AG09319 (cell line): ENCODE results near the gene FREM2.

Source experiments
- DNase-seq: peaks from one replicate; pipeline ENCODE4 v3.0.0-alpha.2; 2010; ENCODE audit warnings: low read depth; ENCODE audit errors: extremely low read depth
- TF ChIP-seq, protein P1 (sequence below): IDR thresholded peaks from 2 replicates; pipeline ENCODE4 v1.5.1; 2011; ENCODE audit warnings: low read depth, mild to moderate bottlenecking, inconsistent platforms, low read length, moderate library complexity

Gene FREM2

DNA sequence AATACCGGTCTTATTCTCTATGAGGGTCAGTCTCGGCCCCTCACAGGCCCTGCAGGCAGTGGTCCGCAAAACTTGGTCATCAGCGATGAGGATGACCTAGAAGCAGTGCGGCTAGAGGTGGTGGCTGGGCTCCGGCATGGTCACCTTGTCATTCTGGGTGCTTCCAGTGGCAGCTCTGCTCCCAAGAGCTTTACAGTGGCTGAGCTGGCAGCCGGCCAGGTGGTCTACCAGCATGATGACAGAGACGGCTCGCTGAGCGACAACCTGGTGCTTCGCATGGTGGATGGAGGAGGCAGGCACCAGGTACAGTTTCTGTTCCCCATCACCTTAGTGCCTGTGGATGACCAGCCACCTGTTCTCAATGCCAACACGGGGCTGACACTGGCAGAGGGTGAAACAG lies 1.8 kb downstream of the FREM2 start:
- TF ChIP-seq, protein P1, sequence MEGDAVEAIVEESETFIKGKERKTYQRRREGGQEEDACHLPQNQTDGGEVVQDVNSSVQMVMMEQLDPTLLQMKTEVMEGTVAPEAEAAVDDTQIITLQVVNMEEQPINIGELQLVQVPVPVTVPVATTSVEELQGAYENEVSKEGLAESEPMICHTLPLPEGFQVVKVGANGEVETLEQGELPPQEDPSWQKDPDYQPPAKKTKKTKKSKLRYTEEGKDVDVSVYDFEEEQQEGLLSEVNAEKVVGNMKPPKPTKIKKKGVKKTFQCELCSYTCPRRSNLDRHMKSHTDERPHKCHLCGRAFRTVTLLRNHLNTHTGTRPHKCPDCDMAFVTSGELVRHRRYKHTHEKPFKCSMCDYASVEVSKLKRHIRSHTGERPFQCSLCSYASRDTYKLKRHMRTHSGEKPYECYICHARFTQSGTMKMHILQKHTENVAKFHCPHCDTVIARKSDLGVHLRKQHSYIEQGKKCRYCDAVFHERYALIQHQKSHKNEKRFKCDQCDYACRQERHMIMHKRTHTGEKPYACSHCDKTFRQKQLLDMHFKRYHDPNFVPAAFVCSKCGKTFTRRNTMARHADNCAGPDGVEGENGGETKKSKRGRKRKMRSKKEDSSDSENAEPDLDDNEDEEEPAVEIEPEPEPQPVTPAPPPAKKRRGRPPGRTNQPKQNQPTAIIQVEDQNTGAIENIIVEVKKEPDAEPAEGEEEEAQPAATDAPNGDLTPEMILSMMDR: no peak
- no peak for DNase-seq

DNA sequence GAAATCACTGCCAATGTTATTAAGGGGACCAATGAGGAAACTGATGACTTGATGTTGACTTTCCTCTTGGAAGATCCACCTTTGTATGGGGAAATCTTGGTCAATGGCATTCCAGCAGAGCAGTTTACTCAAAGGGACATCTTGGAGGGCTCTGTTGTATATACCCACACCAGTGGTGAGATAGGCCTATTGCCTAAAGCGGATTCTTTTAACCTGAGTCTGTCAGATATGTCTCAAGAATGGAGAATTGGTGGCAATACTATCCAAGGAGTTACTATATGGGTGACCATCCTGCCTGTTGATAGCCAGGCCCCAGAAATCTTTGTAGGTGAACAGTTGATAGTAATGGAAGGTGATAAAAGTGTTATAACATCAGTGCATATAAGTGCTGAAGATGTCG lies 3.4 kb downstream of the FREM2 start:
- TF ChIP-seq, protein P1: no peak
- no peak for DNase-seq

DNA sequence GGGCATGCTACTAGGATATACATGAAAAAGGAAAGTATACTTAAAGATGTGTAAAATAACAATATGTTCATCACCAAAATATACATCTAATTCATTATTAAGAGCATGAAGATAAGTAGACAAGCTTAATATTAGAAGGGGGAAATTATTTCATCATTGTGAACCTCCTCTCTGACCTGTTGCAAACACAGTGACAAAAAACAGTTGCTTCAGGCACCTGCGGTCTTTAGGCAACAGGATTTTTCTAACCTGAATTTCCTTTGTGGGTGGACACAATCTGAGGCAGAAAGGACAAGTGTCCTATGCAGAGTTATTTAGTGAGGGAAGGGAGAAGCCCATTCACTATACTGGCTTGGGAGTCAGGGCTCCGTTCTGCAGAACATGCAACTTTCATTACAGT lies 6.3 kb downstream of the FREM2 start:
- TF ChIP-seq, protein P1: no peak
- DNase-seq: no peak

DNA sequence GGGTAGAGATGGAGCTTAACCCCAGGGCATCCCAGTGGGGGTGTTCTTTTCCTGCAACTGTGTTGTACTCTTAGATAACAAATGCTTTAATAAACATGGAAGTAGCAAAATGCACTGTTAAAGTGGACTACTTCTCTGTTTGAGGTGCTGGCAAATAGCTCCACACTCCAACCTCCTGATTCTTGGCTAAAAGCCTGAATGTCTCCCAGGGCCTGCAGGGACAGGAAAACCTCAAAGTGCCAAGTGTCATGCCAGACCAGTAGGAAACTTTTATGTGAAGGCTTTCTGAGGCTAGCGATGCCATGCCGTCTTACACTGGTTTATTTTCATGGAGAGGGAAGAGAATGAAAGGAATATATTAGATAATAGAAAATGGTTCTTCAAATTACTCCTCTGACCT lies 6.8 kb downstream of the FREM2 start:
- DNase-seq: no peak
- TF ChIP-seq, protein P1: no peak

DNA sequence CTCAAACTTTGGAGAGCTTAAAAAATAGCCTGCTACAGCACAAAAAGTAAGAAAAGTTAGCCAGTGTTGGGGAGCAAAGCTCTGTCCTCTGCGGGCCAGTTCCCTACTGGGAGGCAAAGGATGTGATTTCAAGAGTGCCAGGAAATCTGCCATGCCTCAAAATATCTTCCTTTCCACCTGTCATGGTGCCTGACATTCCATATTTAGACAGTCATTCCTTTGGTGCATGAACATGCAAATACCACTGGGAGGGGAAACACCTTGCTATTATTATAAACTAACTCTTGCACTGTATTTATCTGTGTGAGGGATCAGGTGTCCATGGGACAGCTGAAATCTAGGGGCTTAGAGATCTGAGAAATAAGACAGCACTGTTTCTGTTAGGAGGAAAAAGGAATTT lies 10.3 kb downstream of the FREM2 start:
- TF ChIP-seq, protein P1: no peak
- DNase-seq: no peak

DNA sequence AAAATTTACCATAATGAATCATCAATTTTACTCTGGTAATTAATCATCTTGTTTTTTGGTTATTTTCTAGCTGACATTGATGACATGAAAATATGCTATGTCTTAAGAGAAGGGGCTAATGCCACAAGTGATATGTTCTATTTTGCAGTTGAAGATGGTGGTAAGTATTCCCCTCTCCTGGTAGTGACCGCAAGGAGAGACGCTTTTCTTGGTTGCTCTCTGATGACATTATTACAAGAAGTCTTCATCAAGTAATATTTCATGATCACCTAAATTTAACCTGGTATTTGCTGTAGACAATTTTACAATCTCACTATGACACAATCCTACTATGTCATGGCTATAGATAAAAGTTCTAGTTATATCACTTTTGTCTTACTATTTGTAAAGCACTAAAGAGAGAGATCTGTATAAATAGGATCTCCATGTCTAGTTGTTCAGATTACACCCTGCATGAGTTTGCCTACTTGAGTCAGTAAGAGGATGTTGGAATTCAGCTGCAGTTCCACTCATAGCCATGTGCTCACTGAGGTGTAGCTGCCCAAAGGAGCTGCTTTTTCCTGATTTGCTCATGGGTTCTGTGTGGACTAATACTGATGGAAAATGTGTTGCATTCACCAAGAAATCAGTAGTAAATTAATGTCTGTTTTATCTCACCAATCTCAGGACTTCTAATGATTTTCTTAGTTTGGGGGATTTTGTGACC lies 10.9 kb downstream of the FREM2 start:
- no peak for DNase-seq

DNA sequence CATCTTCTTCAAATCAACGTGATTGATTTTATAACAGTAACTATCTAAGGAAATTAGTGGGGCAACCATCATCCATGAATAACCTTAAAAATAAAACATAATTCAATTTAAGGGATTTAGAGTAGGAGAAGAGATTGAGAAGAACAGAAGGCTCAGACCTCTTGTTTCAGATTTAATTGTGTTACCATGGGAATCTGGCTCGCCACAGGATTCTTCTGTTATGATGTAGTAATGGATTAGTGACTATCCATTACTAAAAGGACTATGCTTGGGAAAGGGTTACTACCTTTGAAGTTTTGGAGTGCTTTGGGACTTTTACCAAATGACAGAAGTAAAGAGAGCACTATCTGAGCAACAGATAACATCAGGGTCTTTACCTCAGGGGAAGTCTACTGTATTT lies 13.2 kb downstream of the FREM2 start:
- TF ChIP-seq, protein P1: no peak
- no peak for DNase-seq

More for the DNA sequence above, 10.9 kb downstream of the FREM2 start:
- TF ChIP-seq, protein P1: no peak
